Fibroblast of mammary gland (primary cell): ENCODE data around the gene ARHGEF19.
"Not testable (repeated sequence)": the region's sequence is repeated elsewhere in the genome, so short reads cannot be mapped to it uniquely, and the experiment has no call there.

Experiments
- DNase-seq: peaks from one replicate; pipeline ENCODE4 v3.0.0-alpha.2; 2010; ENCODE audit warnings: low read depth
- H3K4me3 ChIP-seq: 2 replicates; pipeline ENCODE4 v1.5.1; 2011; ENCODE audit warnings: low read depth, mild to moderate bottlenecking, low read length, moderate library complexity; ENCODE audit not compliant: control insufficient read depth
- CTCF ChIP-seq: conservative IDR thresholded peaks from 2 replicates; pipeline ENCODE4 v1.5.1; 2011; ENCODE audit warnings: low read depth, low read length, inconsistent platforms; ENCODE audit not compliant: control insufficient read depth, insufficient read depth

Gene ARHGEF19

GRCh38 chr1:16173447-16174260 is 38.8 kb downstream of the ARHGEF19 start:
- H3K4me3 ChIP-seq: no peak overlapping the region
- no peak for TF ChIP-seq CTCF
- DNase-seq: no peak

- no peak for TF ChIP-seq CTCF
- no peak overlapping the region for H3K4me3 ChIP-seq
- no peak for DNase-seq
Observed at GRCh38 chr1:16172964-16173446, 39.4 kb downstream of the ARHGEF19 start.

- H3K4me3 ChIP-seq: no peak overlapping the region
- no peak for TF ChIP-seq CTCF
- no peak for DNase-seq
Observed at GRCh38 chr1:16172218-16172830, 40.1 kb downstream of the ARHGEF19 start.

DNA sequence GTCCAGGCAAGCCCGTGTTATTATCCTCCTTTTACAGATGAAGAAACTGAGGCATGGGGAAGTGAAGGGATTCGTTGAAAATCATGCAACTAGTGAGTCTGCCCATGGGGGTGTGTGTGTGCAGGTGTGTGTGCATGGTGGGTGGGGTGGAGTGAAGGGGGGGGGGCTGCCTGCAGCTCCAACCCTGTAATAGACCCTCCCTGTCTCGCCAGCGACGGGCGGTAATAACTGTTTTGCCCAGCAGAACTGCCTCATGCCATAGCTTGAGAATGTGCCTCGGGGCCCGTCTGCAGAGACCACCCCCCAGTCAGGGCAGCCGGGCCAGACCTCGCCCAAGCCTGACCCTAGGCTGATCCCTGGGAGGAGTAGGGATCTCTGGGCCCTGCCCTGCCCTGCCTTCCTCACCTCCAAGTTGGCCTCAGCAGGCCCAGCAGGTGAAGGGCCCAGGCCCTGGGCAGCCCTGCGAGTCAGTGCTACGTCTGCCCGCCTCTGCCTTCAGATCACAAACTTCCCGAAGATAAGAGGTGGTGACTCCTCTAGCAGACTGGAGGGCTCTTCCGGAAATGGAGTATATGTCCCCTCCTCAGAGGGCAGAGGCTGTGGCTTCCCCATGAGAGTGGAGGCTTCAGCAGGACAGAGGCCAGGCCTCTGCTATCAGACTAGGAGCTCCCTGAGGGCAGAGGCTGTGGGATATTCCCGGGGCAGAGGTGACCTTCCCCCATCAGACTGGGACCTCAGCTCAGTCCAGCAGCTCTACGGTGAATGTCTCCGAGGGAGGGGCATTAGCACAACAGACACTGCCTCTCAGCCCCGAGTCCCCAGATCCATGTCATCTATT is 40.9 kb downstream of the ARHGEF19 start:
- no peak for DNase-seq
- TF ChIP-seq CTCF: no peak
- H3K4me3 ChIP-seq: no peak overlapping the region

DNA sequence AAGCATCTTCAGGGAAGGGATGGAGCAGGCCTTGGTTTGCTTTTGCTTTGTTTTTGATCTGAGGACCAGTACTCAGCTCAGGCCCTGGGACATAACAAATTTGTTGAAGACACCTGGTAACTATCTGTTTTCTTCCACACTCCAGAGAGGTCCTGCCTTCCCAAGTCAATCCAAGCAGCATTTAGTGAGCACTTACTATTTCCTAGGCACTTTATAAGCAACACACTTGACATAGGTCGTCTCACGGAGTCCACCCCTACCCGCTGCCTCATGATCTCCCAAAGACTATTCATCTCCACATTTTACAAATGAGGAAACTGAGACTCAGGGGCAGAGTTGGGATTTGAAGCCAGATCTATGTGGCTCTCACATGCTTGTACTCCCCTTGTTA is 42.2 kb downstream of the ARHGEF19 start:
- H3K4me3 ChIP-seq: no peak overlapping the region
- no peak for TF ChIP-seq CTCF
- no peak for DNase-seq

DNA sequence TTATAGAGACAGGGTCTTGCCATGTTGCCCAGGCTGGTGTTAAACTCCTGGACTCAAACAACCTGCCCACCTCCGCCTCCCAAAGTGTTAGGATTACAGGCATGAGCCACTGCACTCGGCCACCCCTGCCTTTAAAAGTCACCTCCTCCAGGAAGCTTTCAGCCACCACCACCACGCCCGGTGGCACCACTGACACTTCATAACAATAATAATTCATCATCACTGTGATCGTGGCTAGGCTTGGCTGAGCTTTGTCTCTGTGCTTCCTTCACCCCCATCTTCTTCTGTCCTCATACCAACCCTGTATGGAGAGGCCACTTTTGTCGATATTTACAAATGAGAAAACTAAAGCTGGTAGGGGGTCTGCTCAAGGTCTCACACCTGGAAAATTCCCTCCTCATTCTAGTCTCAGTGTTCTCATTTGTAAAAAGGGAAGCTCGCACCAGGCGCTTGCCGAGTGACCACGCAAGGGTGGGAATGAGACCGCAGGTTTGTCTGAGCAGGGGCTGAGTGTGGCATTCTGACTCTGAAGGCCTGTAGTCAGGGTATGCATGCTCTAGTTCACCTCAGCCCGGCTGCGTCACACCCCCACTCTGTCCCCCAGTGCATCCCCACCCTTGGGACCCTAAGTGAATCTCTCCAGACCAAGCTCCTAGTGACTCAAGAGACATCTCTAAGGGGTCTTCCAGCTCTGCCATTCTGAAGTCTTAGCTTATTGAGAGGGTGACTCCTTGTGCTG is 43.7 kb downstream of the ARHGEF19 start:
- no peak for DNase-seq
- TF ChIP-seq CTCF: no peak
- no peak overlapping the region for H3K4me3 ChIP-seq

GRCh38 chr1:16168144-16168495 is 44.3 kb downstream of the ARHGEF19 start:
- DNase-seq, H3K4me3 ChIP-seq: not testable (repeated sequence)
